Vagina (tissue), 2 donors: ENCODE data around the gene HMCN2.

Source experiments
- CTCF ChIP-seq, 3 experiments: fragments of 450-650 bp in 2 of 3; fragments of 200-600 bp in 1 of 3; sonication (generic) in 1 of 3; IDR thresholded peaks; one replicate each; pipeline ENCODE4 v1.5.1; 2017 to 2019; ENCODE audit warnings: antibody characterized with exemption in 3 of 3, mild to moderate bottlenecking in 2 of 3, moderate library complexity in 2 of 3
- POLR2A ChIP-seq, 2 donors: fragments of 450-650 bp; IDR thresholded peaks; one replicate each; pipeline ENCODE4 v1.6.1; 2017; ENCODE audit warnings: antibody characterized with exemption in 2 of 2, mild to moderate bottlenecking in 2 of 2, moderate library complexity in 2 of 2
- POLR2AphosphoS5 ChIP-seq, 2 donors: sonication (generic); formaldehyde crosslinking; IDR thresholded peaks; one replicate each; pipeline ENCODE4 v1.9.0; 2017; ENCODE audit warnings: antibody characterized with exemption in 2 of 2, mild to moderate bottlenecking in 2 of 2, low read depth in 1 of 2; ENCODE audit not compliant: insufficient read depth in 1 of 2

- TF ChIP-seq CTCF (IDR thresholded peaks at IDR 0.05): no peak
- no peak for TF ChIP-seq POLR2A (IDR thresholded peaks at IDR 0.05)
- no peak for TF ChIP-seq POLR2AphosphoS5 (IDR thresholded peaks at IDR 0.05; ENCODE audit: insufficient read depth in 1 of 2, low read depth in 1 of 2)
Measured at GRCh38 chr9:130332384-130332926, 66.9 kb downstream of the HMCN2 start.
